ENCODE measurements around the gene ARID1A.

The ARID1A gene

DNA sequence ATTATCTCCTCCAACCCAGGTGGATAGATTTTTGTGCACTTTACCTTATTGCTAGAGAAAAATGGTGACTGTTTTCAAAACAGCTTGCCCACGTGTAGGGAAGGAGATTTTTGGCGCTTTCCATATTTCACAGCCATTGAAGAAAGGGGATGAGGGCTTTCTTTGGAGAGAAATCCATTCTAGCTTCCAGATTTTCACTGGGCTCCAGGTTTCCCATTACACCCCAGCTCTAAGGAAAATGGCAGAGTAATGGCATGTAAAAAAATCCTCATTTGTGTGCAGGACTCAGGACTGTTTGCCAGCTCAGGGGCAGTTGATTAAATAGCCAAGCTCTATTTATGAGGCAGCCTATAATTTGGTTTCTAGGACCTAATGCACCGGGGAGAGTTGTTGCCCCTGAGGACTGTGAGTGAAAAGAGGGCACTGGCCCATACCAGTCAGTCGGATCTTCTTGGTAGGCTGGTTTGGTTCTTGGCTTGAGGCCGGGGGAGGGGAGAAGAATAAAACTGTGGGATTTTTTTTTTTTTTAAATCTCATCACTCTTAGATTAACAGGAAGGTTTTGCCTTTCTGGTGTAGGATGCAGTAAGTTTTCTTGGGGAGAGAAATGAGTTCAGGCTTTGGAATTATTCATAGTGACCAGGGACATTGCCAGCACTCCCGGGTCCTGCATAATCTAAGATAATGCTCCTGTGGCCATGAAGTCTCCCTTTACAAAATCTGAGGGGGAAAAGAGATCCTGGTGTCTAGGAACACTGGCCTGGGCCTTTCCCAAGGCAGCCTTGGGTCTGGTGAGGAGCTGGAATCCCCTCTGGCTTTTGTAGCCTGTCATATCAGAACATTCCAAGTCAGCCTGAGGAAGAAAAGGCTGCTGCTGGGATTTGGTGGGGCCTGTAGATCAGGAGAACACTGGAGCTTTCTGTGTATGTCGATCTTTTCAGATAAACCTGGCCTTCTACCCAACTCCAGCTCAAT, 1.9 kb upstream of the ARID1A start:
- ChIA-PET CTCF (interaction anchor here (0.9 to 6.1 kb wide), 13 partner anchors 8 to 351 kb away, joined by 3 to 30 read pairs (median 5); partner anchors contain the start of genes HMGN2 and PIGV), POLR2A (interaction anchor here (1.0 to 1.8 kb wide), 3 partner anchors 8 to 12 kb away, joined by 5 to 11 read pairs (median 10); no protein-coding TSS in a partner anchor)
- TF ChIP-seq, protein P1, sequence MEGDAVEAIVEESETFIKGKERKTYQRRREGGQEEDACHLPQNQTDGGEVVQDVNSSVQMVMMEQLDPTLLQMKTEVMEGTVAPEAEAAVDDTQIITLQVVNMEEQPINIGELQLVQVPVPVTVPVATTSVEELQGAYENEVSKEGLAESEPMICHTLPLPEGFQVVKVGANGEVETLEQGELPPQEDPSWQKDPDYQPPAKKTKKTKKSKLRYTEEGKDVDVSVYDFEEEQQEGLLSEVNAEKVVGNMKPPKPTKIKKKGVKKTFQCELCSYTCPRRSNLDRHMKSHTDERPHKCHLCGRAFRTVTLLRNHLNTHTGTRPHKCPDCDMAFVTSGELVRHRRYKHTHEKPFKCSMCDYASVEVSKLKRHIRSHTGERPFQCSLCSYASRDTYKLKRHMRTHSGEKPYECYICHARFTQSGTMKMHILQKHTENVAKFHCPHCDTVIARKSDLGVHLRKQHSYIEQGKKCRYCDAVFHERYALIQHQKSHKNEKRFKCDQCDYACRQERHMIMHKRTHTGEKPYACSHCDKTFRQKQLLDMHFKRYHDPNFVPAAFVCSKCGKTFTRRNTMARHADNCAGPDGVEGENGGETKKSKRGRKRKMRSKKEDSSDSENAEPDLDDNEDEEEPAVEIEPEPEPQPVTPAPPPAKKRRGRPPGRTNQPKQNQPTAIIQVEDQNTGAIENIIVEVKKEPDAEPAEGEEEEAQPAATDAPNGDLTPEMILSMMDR (IDR thresholded peaks at IDR 0.05; ENCODE audit: control extremely low read depth, extremely low read depth, low read depth, missing control alignments) = no peak
- no peak for DNase-seq (ENCODE audit: extremely low spot score)

DNA sequence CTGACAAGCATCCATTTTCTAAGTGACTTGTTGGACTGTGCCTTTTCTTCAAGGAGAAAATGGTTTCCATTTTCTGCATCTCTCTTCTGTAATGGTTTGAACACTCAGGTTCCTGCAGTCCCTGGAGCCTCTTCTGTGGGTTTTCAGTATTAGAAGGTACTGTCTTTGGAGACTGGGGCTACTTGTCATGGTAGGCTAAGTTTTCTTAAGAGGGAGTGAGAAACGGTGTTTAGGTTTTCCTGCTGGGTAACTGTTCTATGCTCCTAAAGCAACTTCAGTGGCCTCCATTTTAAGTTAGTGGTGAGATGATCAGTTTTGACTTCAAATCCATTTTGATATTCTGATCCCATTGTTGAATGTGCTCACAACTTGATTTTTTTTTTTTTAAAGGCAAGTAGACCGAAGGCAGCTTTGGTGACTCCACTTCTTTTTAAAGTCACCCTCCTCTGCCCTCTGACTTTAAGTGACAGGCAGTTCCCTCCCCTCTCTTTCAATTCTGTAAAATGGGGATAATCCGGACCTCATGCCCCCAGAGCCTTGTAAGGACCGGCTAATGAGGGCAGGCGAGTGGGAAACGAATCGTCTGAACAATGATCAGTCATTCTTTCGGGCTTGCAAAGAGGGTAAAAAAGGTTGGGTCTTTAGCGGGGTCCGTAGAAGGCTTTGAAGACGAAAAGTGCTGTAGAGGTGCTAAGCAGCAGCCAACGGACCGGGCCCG, 1.0 kb upstream of the ARID1A start:
- TF ChIP-seq, protein P1 (IDR thresholded peaks at IDR 0.05; ENCODE audit: control extremely low read depth, extremely low read depth, low read depth, missing control alignments) = no peak
- ChIA-PET POLR2A (no interaction called here), CTCF (interaction anchor here (1.0 to 6.1 kb wide), 4 partner anchors 18 to 94 kb away, joined by 3 to 30 read pairs (median 16); partner anchors contain the start of gene PIGV)
- no peak for DNase-seq (ENCODE audit: extremely low spot score)

DNA sequence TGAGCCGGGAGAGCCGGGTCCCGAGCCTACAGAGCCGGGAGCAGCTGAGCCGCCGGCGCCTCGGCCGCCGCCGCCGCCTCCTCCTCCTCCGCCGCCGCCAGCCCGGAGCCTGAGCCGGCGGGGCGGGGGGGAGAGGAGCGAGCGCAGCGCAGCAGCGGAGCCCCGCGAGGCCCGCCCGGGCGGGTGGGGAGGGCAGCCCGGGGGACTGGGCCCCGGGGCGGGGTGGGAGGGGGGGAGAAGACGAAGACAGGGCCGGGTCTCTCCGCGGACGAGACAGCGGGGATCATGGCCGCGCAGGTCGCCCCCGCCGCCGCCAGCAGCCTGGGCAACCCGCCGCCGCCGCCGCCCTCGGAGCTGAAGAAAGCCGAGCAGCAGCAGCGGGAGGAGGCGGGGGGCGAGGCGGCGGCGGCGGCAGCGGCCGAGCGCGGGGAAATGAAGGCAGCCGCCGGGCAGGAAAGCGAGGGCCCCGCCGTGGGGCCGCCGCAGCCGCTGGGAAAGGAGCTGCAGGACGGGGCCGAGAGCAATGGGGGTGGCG, 371 bp downstream of the ARID1A start:
- TF ChIP-seq, protein P1 (IDR thresholded peaks at IDR 0.05; ENCODE audit: control extremely low read depth, extremely low read depth, low read depth, missing control alignments) = no peak
- CTCF ChIA-PET = interaction anchor here (1.0 to 1.7 kb wide), 5 partner anchors 82 to 130 kb away, joined by 3 read pairs; partner anchors contain the start of genes PIGV and ZDHHC18
- POLR2A ChIA-PET = no interaction called here
- DNase-seq (ENCODE audit: extremely low spot score) = no peak

DNA sequence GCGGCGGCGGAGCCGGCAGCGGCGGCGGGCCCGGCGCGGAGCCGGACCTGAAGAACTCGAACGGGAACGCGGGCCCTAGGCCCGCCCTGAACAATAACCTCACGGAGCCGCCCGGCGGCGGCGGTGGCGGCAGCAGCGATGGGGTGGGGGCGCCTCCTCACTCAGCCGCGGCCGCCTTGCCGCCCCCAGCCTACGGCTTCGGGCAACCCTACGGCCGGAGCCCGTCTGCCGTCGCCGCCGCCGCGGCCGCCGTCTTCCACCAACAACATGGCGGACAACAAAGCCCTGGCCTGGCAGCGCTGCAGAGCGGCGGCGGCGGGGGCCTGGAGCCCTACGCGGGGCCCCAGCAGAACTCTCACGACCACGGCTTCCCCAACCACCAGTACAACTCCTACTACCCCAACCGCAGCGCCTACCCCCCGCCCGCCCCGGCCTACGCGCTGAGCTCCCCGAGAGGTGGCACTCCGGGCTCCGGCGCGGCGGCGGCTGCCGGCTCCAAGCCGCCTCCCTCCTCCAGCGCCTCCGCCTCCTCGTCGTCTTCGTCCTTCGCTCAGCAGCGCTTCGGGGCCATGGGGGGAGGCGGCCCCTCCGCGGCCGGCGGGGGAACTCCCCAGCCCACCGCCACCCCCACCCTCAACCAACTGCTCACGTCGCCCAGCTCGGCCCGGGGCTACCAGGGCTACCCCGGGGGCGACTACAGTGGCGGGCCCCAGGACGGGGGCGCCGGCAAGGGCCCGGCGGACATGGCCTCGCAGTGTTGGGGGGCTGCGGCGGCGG, 1.0 kb downstream of the ARID1A start:
- peak; percentile 53 for DNase-seq (ENCODE audit: extremely low spot score)
- POLR2A ChIA-PET = no interaction called here
- TF ChIP-seq, protein P1 (IDR thresholded peaks at IDR 0.05; ENCODE audit: control extremely low read depth, extremely low read depth, low read depth, missing control alignments) = no peak
- CTCF ChIA-PET = interaction anchor here (1.0 to 3.5 kb wide), 8 partner anchors 7 to 129 kb away, joined by 3 to 10 read pairs (median 3); partner anchors contain the start of genes PIGV and ZDHHC18

DNA sequence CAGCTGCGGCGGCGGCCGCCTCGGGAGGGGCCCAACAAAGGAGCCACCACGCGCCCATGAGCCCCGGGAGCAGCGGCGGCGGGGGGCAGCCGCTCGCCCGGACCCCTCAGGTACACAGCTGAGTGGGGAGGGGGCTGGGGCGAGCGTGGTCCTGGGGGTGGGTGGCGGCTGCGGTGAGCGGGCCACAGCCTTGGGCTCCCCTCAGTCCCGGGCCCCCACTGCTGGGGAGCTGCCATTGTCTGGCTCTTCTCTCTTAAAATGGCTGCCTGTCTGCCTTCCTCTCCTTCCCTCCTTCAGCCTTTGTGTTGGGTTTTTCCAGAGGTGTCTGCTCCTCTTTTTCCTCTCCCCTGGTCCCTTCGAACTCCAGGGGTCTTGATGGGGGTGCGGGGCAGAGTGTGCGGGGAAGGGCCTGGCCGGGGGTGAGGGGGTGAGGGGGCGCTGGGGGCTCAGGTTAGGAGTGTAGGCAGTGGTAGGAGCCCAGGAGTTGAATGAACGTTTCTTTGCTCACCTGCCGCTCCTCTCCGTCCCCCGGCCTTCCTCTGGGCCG, 1.7 kb downstream of the ARID1A start:
- no peak for DNase-seq (ENCODE audit: extremely low spot score)
- ChIA-PET CTCF (interaction anchor here (0.8 to 3.5 kb wide), 13 partner anchors 8 to 129 kb away, joined by 3 to 18 read pairs (median 3); partner anchors contain the start of gene ZDHHC18), POLR2A (interaction anchor here (0.8 to 1.0 kb wide), 2 partner anchors 10 to 12 kb away, joined by 3 read pairs; no protein-coding TSS in a partner anchor)
- TF ChIP-seq, protein P1 (IDR thresholded peaks at IDR 0.05; ENCODE audit: control extremely low read depth, extremely low read depth, low read depth, missing control alignments) = no peak

Data from GM10248 (cell line).